ENCODE data around the gene MS4A1. TPM values are rescaled to one million over a fixed set of nuclear protein-coding genes. Genes with fewer than 3 reads are reported as not detected.

The MS4A1 gene
- total RNA-seq (2022; extraction: Qiagen RNA extraction; ENCODE audit: low read depth) = not detected in 5 replicates

GRCh38 chr11:60455531-60456042 lies at the start of gene MS4A1:
Gene MS4A1 (plus strand): TSS chr11:60455847. CDS start chr11:60462375, 6,528 bp downstream.

GRCh38 chr11:60429272-60429671 lies 26.4 kb upstream of the MS4A1 start, which contains the start of gene MS4A5:
Gene MS4A5 (plus strand): TSS chr11:60429572. CDS start chr11:60429675, 103 bp downstream.

DNA sequence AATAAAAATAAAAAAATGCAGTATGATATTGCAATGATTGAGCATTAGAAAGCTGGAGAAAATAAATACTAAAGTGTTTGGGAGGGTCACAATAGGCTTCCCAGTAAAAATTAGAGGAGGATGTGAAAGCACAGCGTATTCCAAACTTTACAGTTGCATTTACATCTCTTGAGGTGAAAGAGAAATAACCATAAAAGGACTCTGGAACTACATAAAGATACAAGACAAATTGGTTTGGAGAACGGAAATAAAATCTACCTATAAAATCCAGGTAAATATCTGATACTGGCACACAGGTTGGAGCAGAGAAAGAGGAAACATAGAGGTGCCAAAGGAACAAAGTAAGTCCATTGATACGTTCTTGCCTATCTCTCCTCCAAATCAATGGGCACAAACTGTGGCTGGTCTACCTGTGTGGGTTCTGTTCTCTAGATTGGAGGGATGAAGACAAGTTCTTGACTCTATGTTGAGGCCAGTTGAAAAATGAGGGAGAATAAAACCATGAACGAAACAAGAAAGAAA lies 36.9 kb downstream of the MS4A1 start, which contains the start of gene MS4A12:
Gene MS4A12, plus strand, starts transcription at position 291 of the 522 bp plus-strand sequence. CDS start 4,541 bp downstream, outside the sequence.

GRCh38 chr11:60515144-60515855 lies 59.7 kb downstream of the MS4A1 start, which contains the start of gene MS4A13:
Gene MS4A13 (plus strand): TSS chr11:60515392. CDS start chr11:60518084, 2,692 bp downstream.

Other genes starting within 250 kb of the MS4A1 start
- not detected in 5 replicates for gene MS4A4E, start 212.7 kb upstream of the MS4A1 start, total RNA-seq (2022; extraction: Qiagen RNA extraction; ENCODE audit: low read depth)
- not detected in 5 replicates for gene MS4A4A, start 175.2 kb upstream of the MS4A1 start, total RNA-seq (2022; extraction: Qiagen RNA extraction; ENCODE audit: low read depth)
- gene MS4A6E, start 128.6 kb upstream of the MS4A1 start, total RNA-seq (2022; extraction: Qiagen RNA extraction; ENCODE audit: low read depth) = not detected in 5 replicates
- not detected in 5 replicates for gene MS4A7, start 77.3 kb upstream of the MS4A1 start, total RNA-seq (2022; extraction: Qiagen RNA extraction; ENCODE audit: low read depth)
- gene MS4A14, start 59.4 kb upstream of the MS4A1 start, total RNA-seq (2022; extraction: Qiagen RNA extraction; ENCODE audit: low read depth) = not detected in 5 replicates
- not detected in 5 replicates for gene MS4A5, start 26.3 kb upstream of the MS4A1 start, total RNA-seq (2022; extraction: Qiagen RNA extraction; ENCODE audit: low read depth)
- not detected in 5 replicates for gene MS4A12, start 36.9 kb downstream of the MS4A1 start, total RNA-seq (2022; extraction: Qiagen RNA extraction; ENCODE audit: low read depth)
- not detected in 5 replicates for gene MS4A13, start 59.5 kb downstream of the MS4A1 start, total RNA-seq (2022; extraction: Qiagen RNA extraction; ENCODE audit: low read depth)
- gene MS4A8, start 243.8 kb downstream of the MS4A1 start, total RNA-seq (2022; extraction: Qiagen RNA extraction; ENCODE audit: low read depth) = not detected in 5 replicates

Data from A549 treated with RU486 at 1 μM for 4 hours (cell line).